Thoracic aorta (tissue), 2 donors: Measurements from ENCODE around the gene HOXA10. TPM values are rescaled to one million over a fixed set of nuclear protein-coding genes. Genes with fewer than 3 reads are reported as not detected.

Source experiments
- ATAC-seq: fragments of 150-250 bp; one replicate; pipeline ENCODE4 v1.8.0; 2017; ENCODE audit warnings: low read depth; ENCODE audit not compliant: insufficient number of reproducible peaks, low FRiP score
- DNase-seq: peaks from one replicate; pipeline ENCODE4 v3.0.0-alpha.2; 2020; ENCODE audit warnings: low spot score
- H3K27ac ChIP-seq, 2 donors: fragments of 200-600 bp; sonication (generic); 1 replicate in 1 of 2; 2 replicates in 1 of 2; pipeline ENCODE4 v1.5.1; 2016; ENCODE audit warnings: mild to moderate bottlenecking in 2 of 2, moderate library complexity in 2 of 2
- H3K27me3 ChIP-seq: fragments of 200-600 bp; sonication (generic); replicated peaks from 2 replicates; pipeline ENCODE4 v1.6.0; 2016; ENCODE audit warnings: mild to moderate bottlenecking; ENCODE audit not compliant: insufficient read depth
- H3K36me3 ChIP-seq: fragments of 200-600 bp; sonication (generic); one replicate; pipeline ENCODE4 v1.5.1; 2016
- H3K4me1 ChIP-seq, 2 donors: fragments of 200-600 bp; sonication (generic); 1 replicate in 1 of 2; 2 replicates in 1 of 2; pipeline versions ENCODE4 v1.5.1 to v1.6.0; 2016; ENCODE audit warnings: low read depth in 2 of 2, mild to moderate bottlenecking in 1 of 2; ENCODE audit not compliant: control insufficient read depth in 1 of 2
- H3K4me3 ChIP-seq: fragments of 200-600 bp; sonication (generic); 2 replicates; pipeline ENCODE4 v1.5.1; 2016; ENCODE audit warnings: mild to moderate bottlenecking
- H3K9me3 ChIP-seq: fragments of 200-600 bp; sonication (generic); 2 replicates; pipeline ENCODE4 v1.5.1; 2016
- total RNA-seq, 2 donors: library from RNA; depleted of rRNA; stranded (reverse); fragments of >200 nt; gene quantifications; one replicate each; pipeline versions ENCODE4 v1.1.0 to v1.2.3, GENCODE V29; 2016
- TF ChIP-seq, protein P1 (sequence below): fragments of 200-600 bp; sonication (generic); IDR thresholded peaks from one replicate; pipeline ENCODE4 v1.5.1; 2019; ENCODE audit warnings: antibody characterized with exemption

HOXA10 gene
- total RNA-seq, 2 donors from 2014 or later: 0.81 TPM; not detected in 1

DNA sequence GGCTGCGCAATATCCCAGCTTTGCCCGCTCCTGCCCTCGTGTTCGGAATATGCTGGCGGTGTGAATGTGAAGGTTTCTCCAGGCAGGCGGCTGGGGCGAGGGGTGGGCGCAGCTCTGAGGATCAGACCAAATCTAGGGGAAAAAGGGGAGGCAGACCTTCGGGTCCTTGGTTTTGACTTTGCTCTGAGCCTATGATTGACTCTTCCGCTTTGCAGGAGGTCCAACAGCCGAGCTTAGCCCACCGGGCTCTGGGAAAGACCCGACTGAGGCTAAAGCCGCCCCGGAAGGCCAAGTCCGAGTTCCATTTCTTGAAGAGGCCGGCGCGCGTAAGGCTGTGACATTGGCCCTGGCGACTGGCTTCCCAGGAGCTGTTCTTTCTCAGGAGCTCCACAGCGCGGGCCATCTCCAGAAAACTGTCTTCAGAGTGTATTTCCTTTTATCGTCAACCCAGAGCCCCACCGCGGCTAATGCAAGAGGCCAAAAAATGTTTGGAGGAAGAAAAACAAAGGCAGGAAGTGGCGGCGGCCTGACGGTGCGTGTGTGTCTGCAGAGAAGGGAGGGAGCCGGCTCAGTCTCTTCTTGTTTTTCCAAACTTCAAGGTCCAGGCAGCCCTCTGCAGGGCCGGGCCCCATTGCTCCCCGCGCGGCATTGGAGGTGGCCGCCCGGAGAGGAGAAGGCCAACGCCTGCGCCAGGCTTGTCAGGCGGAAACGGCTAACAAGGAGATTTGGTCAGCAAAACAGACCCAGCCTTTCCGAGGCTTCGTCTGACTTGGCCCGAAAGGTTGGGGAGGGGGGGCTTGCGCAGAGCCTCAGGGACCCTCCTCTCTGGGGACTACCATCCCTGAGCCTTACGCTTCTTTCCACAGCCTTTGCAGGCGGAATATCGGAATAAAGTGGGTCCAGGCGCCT lies 14.5 kb upstream of the HOXA10 start:
- H3K27ac ChIP-seq: peak overlapping the region in 1 of 2 donors; percentile 5

DNA sequence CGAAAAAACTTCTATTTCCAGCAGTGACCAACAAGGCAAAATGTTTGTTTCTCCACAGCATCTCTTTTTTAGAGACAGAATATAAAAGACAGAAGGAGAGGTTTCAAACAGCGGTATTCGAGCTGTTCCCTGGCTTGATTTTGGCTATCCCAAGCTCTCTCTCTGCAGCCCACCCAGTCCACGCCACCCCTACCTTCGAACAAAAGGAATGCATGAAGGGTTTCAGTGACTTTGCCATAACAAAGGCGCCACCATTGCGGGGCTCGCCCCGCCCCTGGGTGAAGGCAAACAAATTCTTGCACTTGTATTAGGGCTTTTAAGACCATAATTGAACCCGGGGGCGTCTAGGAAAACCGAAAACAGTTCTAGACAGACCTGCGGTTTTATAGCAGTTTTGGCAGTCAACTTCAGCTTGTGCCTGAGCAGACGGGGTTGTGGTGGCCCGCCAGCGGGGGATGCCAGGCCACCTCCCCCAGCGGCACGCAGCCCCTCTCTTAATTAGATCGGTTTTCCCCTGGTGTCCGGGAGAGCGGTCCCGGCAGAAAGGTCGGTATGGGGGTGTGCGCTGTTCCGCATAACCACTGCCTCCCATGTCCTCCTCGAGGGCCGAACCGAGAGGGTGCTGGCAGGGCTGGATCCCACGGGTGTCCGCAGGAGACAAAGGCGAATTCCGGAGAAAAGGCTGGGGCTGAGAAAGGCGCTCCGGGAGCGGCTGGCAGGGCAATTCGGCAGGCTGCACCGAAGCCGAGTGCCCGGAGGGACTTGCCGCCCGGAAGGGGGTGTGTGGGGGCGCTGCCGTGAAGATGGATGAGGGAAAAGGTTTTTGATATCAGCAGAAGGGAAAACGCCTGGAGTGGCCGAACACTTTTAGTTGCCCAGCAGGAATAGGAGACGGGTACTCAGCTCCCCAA lies 13.6 kb upstream of the HOXA10 start:
- no peaks in the 10 kb centered on the region for H3K9me3 ChIP-seq
- peak overlapping the region in 1 of 2 donors; percentile 5 for H3K27ac ChIP-seq
- no peaks in the 10 kb centered on the region for H3K36me3 ChIP-seq
- DNase-seq (no peak), ATAC-seq (no peak)
- peak overlapping the region; percentile 28 for H3K4me3 ChIP-seq
- H3K4me1 ChIP-seq: peaks cover 34 to 61% of the 10 kb centered on the region in 2 donors
- TF ChIP-seq, protein P1, sequence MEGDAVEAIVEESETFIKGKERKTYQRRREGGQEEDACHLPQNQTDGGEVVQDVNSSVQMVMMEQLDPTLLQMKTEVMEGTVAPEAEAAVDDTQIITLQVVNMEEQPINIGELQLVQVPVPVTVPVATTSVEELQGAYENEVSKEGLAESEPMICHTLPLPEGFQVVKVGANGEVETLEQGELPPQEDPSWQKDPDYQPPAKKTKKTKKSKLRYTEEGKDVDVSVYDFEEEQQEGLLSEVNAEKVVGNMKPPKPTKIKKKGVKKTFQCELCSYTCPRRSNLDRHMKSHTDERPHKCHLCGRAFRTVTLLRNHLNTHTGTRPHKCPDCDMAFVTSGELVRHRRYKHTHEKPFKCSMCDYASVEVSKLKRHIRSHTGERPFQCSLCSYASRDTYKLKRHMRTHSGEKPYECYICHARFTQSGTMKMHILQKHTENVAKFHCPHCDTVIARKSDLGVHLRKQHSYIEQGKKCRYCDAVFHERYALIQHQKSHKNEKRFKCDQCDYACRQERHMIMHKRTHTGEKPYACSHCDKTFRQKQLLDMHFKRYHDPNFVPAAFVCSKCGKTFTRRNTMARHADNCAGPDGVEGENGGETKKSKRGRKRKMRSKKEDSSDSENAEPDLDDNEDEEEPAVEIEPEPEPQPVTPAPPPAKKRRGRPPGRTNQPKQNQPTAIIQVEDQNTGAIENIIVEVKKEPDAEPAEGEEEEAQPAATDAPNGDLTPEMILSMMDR: no peak
- H3K27me3 ChIP-seq: peaks cover 50% of the 10 kb centered on the region

More for the DNA sequence above, 14.5 kb upstream of the HOXA10 start:
- Histone ChIP-seq H3K27me3 (peaks cover 51% of the 10 kb centered on the region), H3K9me3 (no peaks in the 10 kb centered on the region), H3K4me1 (peaks cover 40 to 57% of the 10 kb centered on the region in 2 donors), H3K4me3 (peak overlapping the region; percentile 28), H3K36me3 (no peaks in the 10 kb centered on the region)
- TF ChIP-seq, protein P1: no peak
- DNase-seq (no peak), ATAC-seq (no peak)

DNA sequence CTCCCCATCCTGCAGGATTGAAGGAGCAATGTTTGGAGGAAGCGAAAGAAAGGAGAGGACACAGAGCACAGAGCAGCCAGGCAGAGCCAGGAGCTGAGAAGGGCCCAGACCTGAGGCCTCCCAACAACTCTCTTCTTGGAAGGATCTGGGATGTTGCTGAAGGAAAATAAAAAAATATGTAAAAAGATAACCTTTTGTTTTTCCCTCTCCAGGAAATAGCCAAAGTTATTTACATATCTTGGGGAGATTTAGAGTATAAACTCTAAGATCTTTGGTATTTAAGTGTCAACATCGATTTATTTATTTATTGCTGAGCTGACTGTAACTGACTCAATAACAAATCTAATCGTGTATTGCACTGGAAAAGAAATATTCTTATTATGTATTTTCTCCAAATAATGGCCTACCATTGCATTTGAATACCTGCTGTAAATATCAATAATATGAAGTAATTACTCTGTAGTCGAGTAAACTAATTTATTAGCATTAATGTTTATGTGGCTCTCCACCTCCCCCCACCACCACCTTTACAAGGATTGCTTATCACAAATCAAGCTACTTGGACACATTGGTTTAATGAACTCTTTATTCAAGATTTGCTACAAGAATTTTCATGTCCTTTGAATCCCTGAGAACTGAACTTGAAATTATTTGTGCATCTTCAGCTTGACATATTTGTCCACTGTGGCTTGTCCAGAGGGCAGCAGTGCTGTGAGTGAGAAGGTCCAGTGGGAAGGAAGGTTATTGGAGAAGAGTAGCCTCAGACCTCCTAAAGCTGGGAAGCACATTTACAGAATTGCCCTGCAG lies 12.8 kb upstream of the HOXA10 start:
- H3K36me3 ChIP-seq: no peaks in the 10 kb centered on the region
- H3K4me1 ChIP-seq: peaks cover 29 to 53% of the 10 kb centered on the region in 2 donors
- H3K9me3 ChIP-seq: no peaks in the 10 kb centered on the region
- peaks cover 54% of the 10 kb centered on the region for H3K27me3 ChIP-seq
- peak overlapping the region in 1 of 2 donors; percentile 5 for H3K27ac ChIP-seq
- TF ChIP-seq, protein P1: no peak
- DNase-seq (no peak), ATAC-seq (no peak)
- H3K4me3 ChIP-seq: no peak overlapping the region

DNA sequence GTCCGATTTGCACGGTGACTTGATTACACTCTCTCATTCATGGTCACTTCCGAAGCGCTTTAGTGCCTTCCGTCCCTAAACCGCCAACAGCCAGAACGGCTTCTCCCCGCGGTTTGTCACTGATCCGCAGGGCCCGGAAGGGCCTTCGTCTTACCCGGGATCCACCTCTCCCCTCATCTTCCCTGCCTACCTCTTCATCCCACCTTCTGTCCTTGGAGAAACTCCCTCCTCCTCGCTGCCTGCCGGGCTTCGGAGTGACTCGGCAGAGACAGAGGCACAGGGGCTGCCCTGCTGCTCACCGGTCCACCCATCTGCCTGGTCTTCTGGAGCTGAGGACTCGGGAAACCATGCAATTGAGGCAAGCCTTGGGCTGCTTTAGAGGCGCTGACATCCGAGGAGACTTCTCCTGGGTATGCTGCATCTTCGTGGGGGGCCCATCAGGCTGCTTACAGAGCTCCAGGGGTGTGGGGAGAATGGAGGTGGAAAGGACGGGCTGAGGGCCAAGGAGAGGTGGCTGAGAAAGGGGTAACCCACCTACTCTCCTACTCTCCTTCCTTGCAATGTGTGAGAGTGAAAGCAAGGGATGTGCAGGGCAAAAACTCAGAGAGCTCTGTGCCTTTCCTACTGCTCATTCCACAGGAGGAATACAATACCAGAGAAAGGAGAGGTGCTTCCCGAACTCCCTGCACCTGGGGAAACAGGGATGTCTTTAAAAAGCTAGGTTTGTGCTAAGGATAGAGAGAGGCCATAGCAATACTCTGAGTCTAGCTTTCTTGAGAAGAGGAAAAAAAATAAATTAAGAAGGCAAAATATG lies 11.9 kb upstream of the HOXA10 start:
- Histone ChIP-seq H3K27ac (no peak overlapping the region), H3K4me3 (peak overlapping the region; percentile 68), H3K36me3 (no peaks in the 10 kb centered on the region), H3K4me1 (peaks cover 29 to 53% of the 10 kb centered on the region in 2 donors), H3K27me3 (peaks cover 53% of the 10 kb centered on the region), H3K9me3 (no peaks in the 10 kb centered on the region)
- no peak for DNase-seq
- no peak for ATAC-seq
- TF ChIP-seq, protein P1: no peak
